ENCODE measurements around the gene B4GALNT1.

B4GALNT1 gene

DNA sequence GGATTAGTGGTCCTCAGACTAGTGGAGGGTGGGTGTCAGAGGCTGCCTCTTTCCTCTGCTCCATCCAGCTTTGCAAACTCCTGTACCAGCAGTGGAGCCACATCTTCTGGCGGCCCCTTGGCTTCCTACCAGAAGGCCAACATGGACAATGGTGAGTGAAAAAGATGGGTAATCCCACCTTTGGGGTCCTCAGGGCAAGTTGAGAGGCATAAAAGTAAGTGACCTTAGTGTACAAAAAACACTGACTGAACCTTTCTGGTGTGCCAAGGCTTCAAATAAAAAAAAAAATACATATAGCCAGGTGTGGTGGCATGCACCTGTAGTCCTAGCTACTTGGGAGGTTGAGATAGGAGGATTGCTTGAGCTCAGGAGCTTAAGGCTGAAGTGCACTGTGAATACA, 51.2 kb downstream of the B4GALNT1 start:
- no peak for TF ChIP-seq CTCF (IDR thresholded peaks at IDR 0.05)

DNA sequence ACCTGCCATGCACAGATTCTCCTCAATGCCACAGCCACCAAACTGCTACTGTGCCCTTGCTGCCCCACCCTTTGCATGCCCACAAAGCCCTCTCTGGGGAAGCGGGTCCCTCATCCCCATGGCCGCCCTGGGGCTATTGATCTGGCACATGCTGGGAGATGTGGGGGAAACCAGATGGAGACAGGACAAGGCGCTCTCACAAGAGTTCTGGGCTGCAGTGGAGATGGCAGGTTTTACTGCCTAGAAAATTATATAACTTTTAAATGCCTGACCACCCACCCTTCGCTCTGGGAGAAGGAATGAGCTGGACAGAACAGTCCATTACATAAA, 52.6 kb downstream of the B4GALNT1 start:
- TF ChIP-seq CTCF (IDR thresholded peaks at IDR 0.05) = no peak

DNA sequence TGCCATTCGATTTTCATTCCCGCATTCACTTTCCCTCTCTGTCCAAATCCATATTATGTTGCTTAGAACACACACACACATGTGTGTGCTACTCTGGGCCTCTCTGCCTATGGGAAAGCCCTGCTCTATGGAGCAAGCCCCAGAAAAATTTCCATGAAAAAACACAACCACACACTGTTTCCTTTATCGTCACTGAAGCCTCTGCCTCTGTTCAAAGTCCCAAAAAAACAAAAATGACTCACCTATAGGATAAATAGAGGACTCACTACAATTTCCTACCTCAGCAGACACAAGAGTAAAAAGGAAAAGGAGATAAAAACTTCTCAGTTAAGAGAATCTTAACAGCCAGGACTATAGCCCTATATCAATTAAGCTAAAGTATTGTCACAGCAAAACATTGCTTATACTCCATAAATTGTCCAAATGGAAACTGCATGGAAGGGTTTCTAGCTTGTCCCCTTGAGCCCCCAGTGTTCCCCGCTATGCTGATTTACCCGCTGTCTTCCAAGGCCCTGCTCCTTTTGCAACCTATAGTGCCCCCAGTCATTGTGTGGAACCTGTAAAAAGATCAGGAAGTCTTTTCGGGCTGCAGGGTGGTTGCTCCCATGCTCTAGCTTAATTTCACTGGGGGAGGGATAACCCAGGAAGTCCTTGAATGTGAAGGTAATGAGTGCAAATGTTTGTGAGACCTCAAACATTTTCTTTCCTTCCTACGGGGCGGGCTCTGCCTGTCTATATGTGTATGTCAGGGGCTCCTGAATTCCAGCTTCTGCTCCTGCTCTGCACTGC, 53.1 kb downstream of the B4GALNT1 start:
- no peak for TF ChIP-seq CTCF (IDR thresholded peaks at IDR 0.05)

- TF ChIP-seq CTCF (IDR thresholded peaks at IDR 0.05) = no peak
Observed at GRCh38 chr12:57579011-57579410, 54.0 kb downstream of the B4GALNT1 start.

GRCh38 chr12:57577981-57578758, 54.8 kb downstream of the B4GALNT1 start:
- TF ChIP-seq CTCF (IDR thresholded peaks at IDR 0.05) = no peak

- TF ChIP-seq CTCF (IDR thresholded peaks at IDR 0.05) = no peak
Observed at GRCh38 chr12:57576613-57577160, 56.3 kb downstream of the B4GALNT1 start.

All from LNCAP (cell line).